ENCODE measurements around the gene PPARD.
A peak's percentile ranks its signal among the peaks of the same experiment; 100 is the strongest.

The PPARD gene

GRCh38 chr6:35442693-35443092 lies 100.3 kb downstream of the PPARD start:
- no peak for DNase-seq

- no peak for DNase-seq
Observed at GRCh38 chr6:35443341-35444030, 101.1 kb downstream of the PPARD start.

GRCh38 chr6:35445691-35446090 lies 103.3 kb downstream of the PPARD start:
- DNase-seq, result peak in 1 of 5 experiments; percentile 81

GRCh38 chr6:35448191-35448590 lies 105.8 kb downstream of the PPARD start:
- DNase-seq, result no peak

GRCh38 chr6:35449287-35449881 lies 107.0 kb downstream of the PPARD start:
- DNase-seq, result peak in 3 of 5 experiments; percentile 14 to 79 (median 50)

- DNase-seq, result no peak
Observed at GRCh38 chr6:35451354-35452182, 109.2 kb downstream of the PPARD start.

GRCh38 chr6:35452183-35453090 lies 110.1 kb downstream of the PPARD start, which contains the start of gene FANCE:
Gene FANCE, plus strand, starts transcription at chr6:35452338. Its CDS starts 208 bp downstream, at chr6:35452546.
- DNase-seq, result peak; percentile 82 to 86 (median 85)

GRCh38 chr6:35453236-35453635 lies 110.9 kb downstream of the PPARD start:
- no peak for DNase-seq

GRCh38 chr6:35454391-35455110 lies 112.2 kb downstream of the PPARD start:
- DNase-seq, result no peak

- no peak for DNase-seq
Observed at GRCh38 chr6:35457907-35458306, 115.5 kb downstream of the PPARD start.

- no peak for DNase-seq
Observed at GRCh38 chr6:35461270-35461669, 118.9 kb downstream of the PPARD start.

GRCh38 chr6:35463292-35463691 lies 120.9 kb downstream of the PPARD start:
- no peak for DNase-seq

GRCh38 chr6:35465646-35466045 lies 123.3 kb downstream of the PPARD start:
- DNase-seq, result no peak

GRCh38 chr6:35468181-35468979 lies 126.0 kb downstream of the PPARD start, which contains the start of gene RPL10A:
Gene RPL10A, plus strand, starts transcription at chr6:35468401. Its CDS starts 34 bp downstream, at chr6:35468435.
- DNase-seq, result peak; percentile 86 to 97 (median 92)

GRCh38 chr6:35468980-35469750 lies 126.8 kb downstream of the PPARD start:
- DNase-seq, result no peak

- DNase-seq, result no peak
Observed at GRCh38 chr6:35469751-35470662, 127.6 kb downstream of the PPARD start.

GRCh38 chr6:35470663-35471120 lies 128.3 kb downstream of the PPARD start:
- DNase-seq, result no peak

- no peak for DNase-seq
Observed at GRCh38 chr6:35471836-35472345, 129.5 kb downstream of the PPARD start.

Measured in T-helper 2 cell (primary cell).